ENCODE data around the gene TIGAR.

DNA sequence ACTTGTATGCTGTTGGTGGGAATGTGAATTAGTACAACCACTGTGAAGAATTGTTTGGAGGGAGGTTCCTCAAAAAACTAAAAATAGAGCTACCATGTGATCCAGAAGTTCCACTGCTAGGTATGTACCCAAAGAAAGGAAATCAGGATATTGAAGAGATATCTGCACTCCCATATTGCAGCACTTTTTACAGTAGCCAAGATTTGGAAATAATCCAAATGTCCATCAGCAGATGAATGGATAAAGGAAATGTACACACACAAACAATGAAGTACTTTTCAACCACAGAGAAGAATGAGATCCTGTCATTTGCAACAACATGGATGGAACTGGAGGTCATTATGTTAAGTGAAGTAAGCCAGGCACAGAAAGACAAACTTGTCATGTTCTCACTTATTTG, 25.9 kb downstream of the TIGAR start:
- TF ChIP-seq, protein P1, sequence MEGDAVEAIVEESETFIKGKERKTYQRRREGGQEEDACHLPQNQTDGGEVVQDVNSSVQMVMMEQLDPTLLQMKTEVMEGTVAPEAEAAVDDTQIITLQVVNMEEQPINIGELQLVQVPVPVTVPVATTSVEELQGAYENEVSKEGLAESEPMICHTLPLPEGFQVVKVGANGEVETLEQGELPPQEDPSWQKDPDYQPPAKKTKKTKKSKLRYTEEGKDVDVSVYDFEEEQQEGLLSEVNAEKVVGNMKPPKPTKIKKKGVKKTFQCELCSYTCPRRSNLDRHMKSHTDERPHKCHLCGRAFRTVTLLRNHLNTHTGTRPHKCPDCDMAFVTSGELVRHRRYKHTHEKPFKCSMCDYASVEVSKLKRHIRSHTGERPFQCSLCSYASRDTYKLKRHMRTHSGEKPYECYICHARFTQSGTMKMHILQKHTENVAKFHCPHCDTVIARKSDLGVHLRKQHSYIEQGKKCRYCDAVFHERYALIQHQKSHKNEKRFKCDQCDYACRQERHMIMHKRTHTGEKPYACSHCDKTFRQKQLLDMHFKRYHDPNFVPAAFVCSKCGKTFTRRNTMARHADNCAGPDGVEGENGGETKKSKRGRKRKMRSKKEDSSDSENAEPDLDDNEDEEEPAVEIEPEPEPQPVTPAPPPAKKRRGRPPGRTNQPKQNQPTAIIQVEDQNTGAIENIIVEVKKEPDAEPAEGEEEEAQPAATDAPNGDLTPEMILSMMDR (conservative IDR thresholded peaks at IDR 0.05; ENCODE audit: low read depth, low read length): no peak
- no peak for TF ChIP-seq EZH2 (IDR thresholded peaks at IDR 0.05; ENCODE audit: low read length, unreplicated experiment)
- no peak for TF ChIP-seq EZH2phosphoT487 (IDR thresholded peaks at IDR 0.05; ENCODE audit: borderline replicate concordance, low read length)

Measured in PC-3 (cell line).